Measurements from ENCODE around the gene MUC6. TPM values are rescaled to one million over a fixed set of nuclear protein-coding genes. Genes with fewer than 3 reads are reported as not detected.

MUC6 gene
- total and polyA plus RNA-seq, 3 experiments from 2014 or later = not detected

DNA sequence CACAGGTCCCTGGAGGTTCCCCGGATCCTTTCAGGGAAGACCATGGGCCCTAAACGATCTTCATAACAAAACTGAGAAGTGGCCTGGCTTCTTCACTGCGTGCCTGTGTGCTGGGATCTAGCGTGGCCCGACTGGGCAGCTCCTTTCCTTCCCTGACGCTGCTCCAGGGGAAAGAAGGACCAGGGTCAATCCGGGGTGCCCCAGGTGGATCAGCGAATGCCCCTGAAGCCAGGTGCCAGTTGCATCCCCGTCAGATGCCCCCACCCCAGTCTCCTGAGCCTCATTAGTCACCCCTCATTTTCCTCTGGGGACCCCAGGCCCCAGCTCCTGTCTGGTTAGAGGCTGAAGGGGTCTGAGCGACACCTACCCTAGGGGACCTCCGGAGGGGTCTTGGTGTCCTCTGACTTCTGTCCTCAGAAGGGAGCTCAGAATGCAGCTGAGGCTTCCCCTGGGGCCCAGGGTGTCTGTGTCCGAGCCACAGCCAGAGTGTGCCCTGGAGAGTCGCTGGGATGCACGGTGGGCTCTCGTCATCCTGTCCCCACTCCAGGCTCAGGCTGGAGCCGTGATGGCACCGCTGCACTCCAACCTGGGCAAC, 18.7 kb upstream of the MUC6 start:
- no peak overlapping the region for H3K4me3 ChIP-seq (ENCODE audit: low read length)
- no peak overlapping the region for H3K27ac Mint-ChIP-seq
- no peaks in the 10 kb centered on the region for H3K9me3 ChIP-seq (ENCODE audit: low read length)
- no peaks in the 10 kb centered on the region for H3K27me3 ChIP-seq (ENCODE audit: insufficient read depth, low read length, poor library complexity, severe bottlenecking)
- CTCF ChIA-PET = interaction anchor here (5.0 kb wide), 1 partner anchor 208 kb away, joined by 48 read pairs; no protein-coding TSS in a partner anchor
- H3K4me3 Mint-ChIP-seq = no peak overlapping the region
- peaks cover 0 to 3% (median 0%) of the 10 kb centered on the region in 5 donors for H3K9me3 Mint-ChIP-seq
- H3K36me3 Mint-ChIP-seq = no peaks in the 10 kb centered on the region
- H3K27ac ChIP-seq (ENCODE audit: low read depth, low read length) = no peak overlapping the region
- peaks cover 0 to 4% (median 1%) of the 10 kb centered on the region in 3 donors for H3K4me1 Mint-ChIP-seq
- peaks cover 7% of the 10 kb centered on the region for H3K4me1 ChIP-seq (ENCODE audit: insufficient read depth, low read length)
- H3K27me3 Mint-ChIP-seq = peaks cover 5 to 21% of the 10 kb centered on the region in 2 donors
- DNase-seq = peak in 2 of 5 donors; percentile 0 to 30
- POLR2A ChIA-PET = no interaction called here
- H3K36me3 ChIP-seq (ENCODE audit: insufficient read depth, low read length) = no peaks in the 10 kb centered on the region

DNA sequence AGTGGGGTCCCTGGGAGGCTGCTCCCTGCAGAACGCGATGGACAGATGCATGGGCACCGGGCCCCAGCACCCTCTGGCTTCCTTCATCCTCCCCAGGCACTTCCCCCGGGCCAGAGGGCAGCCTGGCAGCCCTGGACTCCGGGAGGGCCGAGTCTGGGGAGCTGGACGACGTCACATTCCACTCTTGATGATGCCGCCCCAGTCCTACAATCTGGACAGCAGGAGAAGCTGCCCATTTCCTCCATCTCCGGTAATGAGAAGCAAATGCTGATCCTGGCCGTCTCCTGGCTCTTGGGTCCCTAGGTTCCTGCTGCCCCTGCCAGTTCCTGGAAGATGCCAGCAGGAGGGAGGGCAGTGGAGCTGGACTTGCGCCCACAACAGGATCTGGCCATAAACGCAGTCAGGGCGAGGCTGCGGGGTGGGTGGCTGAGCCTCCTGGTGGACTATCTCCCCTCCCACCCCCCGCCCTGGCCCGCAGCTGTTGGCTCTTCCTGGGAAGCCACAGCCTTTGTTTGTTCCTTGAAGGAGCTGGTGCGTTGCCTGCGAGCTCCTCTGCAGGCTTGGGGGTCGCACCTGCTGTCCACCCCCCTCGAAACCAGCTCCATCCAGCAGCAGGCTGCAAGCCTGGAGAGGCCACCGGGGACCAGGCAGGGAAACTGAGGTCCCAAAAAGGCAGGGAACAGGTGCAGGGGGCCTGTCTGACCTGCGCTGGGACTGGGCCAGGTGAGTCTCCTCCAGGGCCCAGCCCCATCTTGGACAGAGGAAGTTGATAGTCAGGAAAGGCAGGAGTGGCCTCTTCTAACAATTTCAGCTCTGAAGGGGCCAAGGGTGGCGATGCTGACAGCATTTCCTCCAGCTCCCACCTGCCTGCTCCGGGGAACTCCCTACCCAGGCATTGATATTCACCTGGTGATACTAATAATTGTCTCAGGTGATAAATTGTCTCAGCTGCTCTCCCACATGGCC, 17.9 kb upstream of the MUC6 start:
- CTCF ChIA-PET = interaction anchor here (5.0 kb wide), 1 partner anchor 207 kb away, joined by 48 read pairs; no protein-coding TSS in a partner anchor
- no peaks in the 10 kb centered on the region for H3K27me3 ChIP-seq (ENCODE audit: insufficient read depth, low read length, poor library complexity, severe bottlenecking)
- no peak overlapping the region for H3K27ac ChIP-seq (ENCODE audit: low read depth, low read length)
- peaks cover 7% of the 10 kb centered on the region for H3K4me1 ChIP-seq (ENCODE audit: insufficient read depth, low read length)
- H3K36me3 ChIP-seq (ENCODE audit: insufficient read depth, low read length) = no peaks in the 10 kb centered on the region
- Mint-ChIP-seq H3K27ac (no peak overlapping the region), H3K36me3 (no peaks in the 10 kb centered on the region), H3K9me3 (peaks cover 0 to 3% (median 0%) of the 10 kb centered on the region in 5 donors), H3K4me1 (peaks cover 0 to 4% (median 1%) of the 10 kb centered on the region in 3 donors), H3K4me3 (no peak overlapping the region), H3K27me3 (peaks cover 5 to 21% of the 10 kb centered on the region in 2 donors)
- POLR2A ChIA-PET = no interaction called here
- DNase-seq = peak in 1 of 5 donors; percentile 35
- no peak overlapping the region for H3K4me3 ChIP-seq (ENCODE audit: low read length)
- H3K9me3 ChIP-seq (ENCODE audit: low read length) = no peaks in the 10 kb centered on the region

DNA sequence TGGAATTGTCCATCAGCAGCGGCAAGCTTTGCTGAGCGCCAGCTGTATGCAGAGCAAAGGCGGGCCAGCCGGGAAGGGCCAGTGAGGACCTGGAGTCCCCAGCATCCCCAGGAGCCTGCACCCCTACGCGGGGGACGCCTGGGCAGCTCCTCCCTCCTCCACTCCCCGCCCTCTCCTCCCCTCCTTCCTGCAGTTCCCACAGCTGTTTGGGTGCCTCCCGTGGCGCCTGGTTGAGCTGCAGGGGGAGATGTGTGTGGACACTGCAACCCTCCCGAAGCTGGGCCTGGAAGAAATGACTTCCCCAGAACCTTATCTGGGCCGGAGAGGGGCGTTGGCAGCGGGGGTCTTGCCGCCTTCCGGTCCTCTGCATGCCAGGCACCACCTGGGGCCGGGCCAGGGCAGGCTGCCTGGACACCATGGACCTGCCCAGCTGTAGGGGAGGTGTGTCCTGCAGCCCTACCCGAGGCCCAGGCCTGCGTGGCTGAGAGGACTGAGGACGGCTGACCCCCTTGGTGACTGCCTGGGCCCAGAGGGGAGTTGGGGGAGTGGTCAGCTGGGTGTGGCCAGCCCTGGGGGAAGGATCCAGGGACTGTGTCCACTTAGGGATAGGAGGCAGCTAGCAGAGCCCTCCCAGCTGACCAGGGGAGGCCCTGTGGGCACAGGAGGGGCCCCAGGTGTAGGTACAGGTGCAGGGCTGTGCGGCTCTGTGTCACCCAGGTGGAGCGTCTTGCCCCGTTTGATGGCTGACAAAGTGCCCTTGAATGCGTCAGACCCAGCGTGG, 16.8 kb upstream of the MUC6 start:
- POLR2A ChIA-PET = no interaction called here
- Mint-ChIP-seq H3K27me3 (peaks cover 5 to 27% of the 10 kb centered on the region in 2 donors), H3K36me3 (no peaks in the 10 kb centered on the region), H3K4me3 (no peak overlapping the region), H3K4me1 (peaks cover 0 to 4% (median 1%) of the 10 kb centered on the region in 3 donors), H3K9me3 (peaks cover 0 to 3% (median 0%) of the 10 kb centered on the region in 5 donors), H3K27ac (no peak overlapping the region)
- H3K4me1 ChIP-seq (ENCODE audit: insufficient read depth, low read length) = peaks cover 7% of the 10 kb centered on the region
- no peak overlapping the region for H3K4me3 ChIP-seq (ENCODE audit: low read length)
- DNase-seq = peak in 1 of 5 donors; percentile 29
- H3K36me3 ChIP-seq (ENCODE audit: insufficient read depth, low read length) = no peaks in the 10 kb centered on the region
- no peak overlapping the region for H3K27ac ChIP-seq (ENCODE audit: low read depth, low read length)
- H3K9me3 ChIP-seq (ENCODE audit: low read length) = no peaks in the 10 kb centered on the region
- CTCF ChIA-PET = interaction anchor here (5.0 kb wide), 1 partner anchor 206 kb away, joined by 48 read pairs; no protein-coding TSS in a partner anchor
- no peaks in the 10 kb centered on the region for H3K27me3 ChIP-seq (ENCODE audit: insufficient read depth, low read length, poor library complexity, severe bottlenecking)

DNA sequence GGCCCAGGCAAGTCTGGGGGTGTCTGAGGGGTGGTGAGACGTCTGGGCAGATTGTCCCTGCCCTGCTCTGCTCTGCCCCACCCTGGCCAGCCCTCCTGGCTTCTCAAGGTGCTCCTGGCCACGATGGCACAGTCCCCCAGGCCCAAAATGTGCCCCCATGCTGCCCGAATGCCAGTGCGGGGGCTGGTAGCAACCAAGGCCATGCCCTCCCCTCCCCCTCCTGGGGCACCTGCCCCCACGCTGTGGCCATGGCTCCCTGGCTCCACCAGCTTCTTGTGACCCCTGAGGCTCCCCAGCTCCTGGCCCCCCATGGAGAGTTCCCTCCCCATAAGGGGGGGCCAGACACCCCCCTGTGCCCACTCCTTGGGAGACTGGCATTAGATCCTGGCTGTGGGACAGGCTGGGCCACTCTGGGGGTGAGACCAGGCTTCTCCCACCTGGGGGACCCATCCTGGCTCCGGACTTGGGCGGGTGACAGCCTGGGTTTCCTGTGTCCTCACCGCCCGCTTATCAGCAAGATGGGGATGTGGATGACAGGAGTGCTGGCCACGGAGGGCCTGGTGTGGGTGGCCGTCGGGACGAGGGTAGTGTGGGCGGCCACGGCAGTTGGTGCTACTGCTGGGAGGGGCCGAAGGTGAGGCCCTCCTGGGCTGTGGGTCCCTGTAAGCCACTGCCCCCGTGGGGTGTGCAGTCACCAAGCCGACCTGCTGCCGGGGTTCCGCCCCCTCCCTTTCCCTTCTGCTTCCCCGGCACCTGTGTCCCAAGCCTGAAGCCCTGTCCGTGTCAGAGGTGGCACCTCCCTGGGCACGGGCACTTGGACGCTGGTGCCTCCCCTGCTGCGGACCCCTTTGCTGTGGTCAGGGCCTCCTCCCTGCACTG, 15.9 kb upstream of the MUC6 start:
- no peak overlapping the region for H3K27ac ChIP-seq (ENCODE audit: low read depth, low read length)
- H3K4me3 ChIP-seq (ENCODE audit: low read length) = no peak overlapping the region
- H3K27ac Mint-ChIP-seq = no peak overlapping the region
- H3K27me3 Mint-ChIP-seq = peaks cover 7 to 20% of the 10 kb centered on the region in 2 donors
- no peak overlapping the region for H3K4me3 Mint-ChIP-seq
- ChIA-PET CTCF (interaction anchor here (1.3 to 5.0 kb wide), 2 partner anchors 127 to 205 kb away, joined by 4 to 48 read pairs; partner anchors contain the start of gene AP2A2), POLR2A (interaction anchor here (0.5 kb wide), 1 partner anchor 209 kb away, joined by 3 read pairs; no protein-coding TSS in a partner anchor)
- peaks cover 0 to 4% (median 1%) of the 10 kb centered on the region in 3 donors for H3K4me1 Mint-ChIP-seq
- no peaks in the 10 kb centered on the region for H3K27me3 ChIP-seq (ENCODE audit: insufficient read depth, low read length, poor library complexity, severe bottlenecking)
- H3K36me3 Mint-ChIP-seq = no peaks in the 10 kb centered on the region
- H3K36me3 ChIP-seq (ENCODE audit: insufficient read depth, low read length) = no peaks in the 10 kb centered on the region
- peaks cover 7% of the 10 kb centered on the region for H3K4me1 ChIP-seq (ENCODE audit: insufficient read depth, low read length)
- no peaks in the 10 kb centered on the region for H3K9me3 ChIP-seq (ENCODE audit: low read length)
- peak in 1 of 5 donors; percentile 42 for DNase-seq
- peaks cover 0 to 2% (median 0%) of the 10 kb centered on the region in 5 donors for H3K9me3 Mint-ChIP-seq

DNA sequence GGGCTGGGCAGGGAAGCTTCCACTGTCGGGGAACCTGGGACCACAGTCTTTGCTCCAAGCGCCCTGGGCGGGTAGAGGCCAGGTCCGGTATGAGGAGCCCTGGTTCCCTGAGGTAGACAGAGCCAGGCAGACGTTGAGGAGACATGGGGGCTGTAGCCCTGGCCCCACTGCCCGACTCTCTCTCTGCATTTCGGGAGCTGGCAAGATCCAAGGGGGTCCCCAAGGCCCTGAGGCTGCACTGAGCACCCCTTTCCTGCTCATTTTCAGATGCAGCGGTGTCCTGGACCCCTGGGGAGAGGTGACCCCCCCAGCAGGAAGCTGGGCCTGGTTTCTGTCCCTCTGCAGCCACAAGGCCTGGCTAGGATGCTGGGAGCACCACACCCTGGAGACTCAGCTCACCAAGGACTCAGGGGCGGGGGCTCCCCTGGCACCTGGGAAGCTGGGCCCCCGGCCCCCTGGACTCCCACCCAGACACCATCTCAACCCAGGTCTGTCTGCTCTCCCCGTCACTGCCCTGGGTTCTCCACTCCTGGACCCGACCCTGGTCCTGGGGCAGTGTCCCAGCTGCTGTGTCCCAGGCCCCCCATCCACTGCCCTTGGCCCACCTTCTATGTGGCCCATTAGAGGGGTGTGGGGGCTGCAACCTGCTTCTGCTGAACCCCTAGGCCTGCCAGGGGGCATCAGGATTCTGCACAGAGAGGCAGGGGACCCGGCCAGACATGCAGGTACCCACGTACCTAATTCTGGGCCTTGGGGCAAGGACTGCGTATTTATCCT, 15.0 kb upstream of the MUC6 start:
- Histone ChIP-seq H3K4me3 (ENCODE audit: low read length) (no peak overlapping the region), H3K27ac (ENCODE audit: low read depth, low read length) (no peak overlapping the region), H3K27me3 (ENCODE audit: insufficient read depth, low read length, poor library complexity, severe bottlenecking) (no peaks in the 10 kb centered on the region), H3K4me1 (ENCODE audit: insufficient read depth, low read length) (peaks cover 7% of the 10 kb centered on the region), H3K36me3 (ENCODE audit: insufficient read depth, low read length) (no peaks in the 10 kb centered on the region), H3K9me3 (ENCODE audit: low read length) (no peaks in the 10 kb centered on the region)
- peak in 1 of 5 donors; percentile 37 for DNase-seq
- Mint-ChIP-seq H3K4me3 (no peak overlapping the region), H3K27ac (no peak overlapping the region), H3K9me3 (peaks cover 0 to 2% (median 0%) of the 10 kb centered on the region in 5 donors), H3K4me1 (peaks cover 0 to 4% (median 1%) of the 10 kb centered on the region in 3 donors), H3K36me3 (no peaks in the 10 kb centered on the region), H3K27me3 (peaks cover 7 to 22% of the 10 kb centered on the region in 2 donors)
- POLR2A ChIA-PET = interaction anchor here (0.5 kb wide), 1 partner anchor 208 kb away, joined by 3 read pairs; no protein-coding TSS in a partner anchor
- CTCF ChIA-PET = interaction anchor here (0.8 to 5.0 kb wide), 4 partner anchors 9 to 208 kb away, joined by 3 to 48 read pairs (median 6); partner anchors contain the start of genes AP2A2 and TSPAN4

DNA sequence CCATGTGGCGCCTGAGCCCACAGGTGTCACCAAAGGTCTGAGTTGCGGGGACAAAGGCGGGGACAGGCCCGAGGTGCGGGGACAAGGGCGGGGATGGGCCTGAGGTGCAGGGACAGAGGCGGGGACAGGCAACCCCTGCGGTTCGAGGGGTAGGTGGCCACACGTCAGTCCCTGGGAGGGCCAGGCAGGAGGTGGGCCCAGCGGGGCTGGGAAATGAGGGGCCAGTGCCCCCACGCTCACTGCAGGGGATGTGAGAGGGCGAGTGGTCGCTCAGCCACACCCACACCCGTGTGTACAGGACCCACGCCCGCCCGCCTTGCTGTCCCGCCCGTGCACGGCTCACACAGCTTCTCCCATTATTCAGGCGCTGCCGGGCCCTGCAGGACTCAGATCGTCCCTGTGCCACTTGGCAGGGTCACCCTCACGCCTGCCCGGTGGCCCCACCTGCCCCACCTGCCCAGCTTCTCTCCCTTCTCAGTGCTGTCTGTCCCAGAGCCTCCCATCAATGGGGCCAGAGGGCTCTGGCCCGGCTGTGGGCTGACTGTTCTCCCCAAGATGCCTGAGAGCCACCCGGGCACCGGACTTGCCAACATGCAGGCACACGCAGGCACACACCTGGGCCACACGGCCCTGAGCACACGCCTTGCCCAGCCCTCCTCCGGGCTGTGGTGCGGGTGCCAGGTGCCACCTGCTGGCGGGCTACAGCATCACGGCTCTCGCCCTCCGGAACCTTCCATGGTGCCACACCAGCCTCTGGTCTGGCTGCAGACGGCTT, 14.2 kb upstream of the MUC6 start:
- POLR2A ChIA-PET = no interaction called here
- H3K27ac ChIP-seq (ENCODE audit: low read depth, low read length) = no peak overlapping the region
- CTCF ChIA-PET = interaction anchor here (0.7 to 5.0 kb wide), 7 partner anchors 8 to 208 kb away, joined by 3 to 48 read pairs (median 3); partner anchors contain the start of genes AP2A2 and TSPAN4
- no peaks in the 10 kb centered on the region for H3K9me3 ChIP-seq (ENCODE audit: low read length)
- H3K4me1 ChIP-seq (ENCODE audit: insufficient read depth, low read length) = peaks cover 7% of the 10 kb centered on the region
- DNase-seq = peak; percentile 53 to 77 (median 63)
- Mint-ChIP-seq H3K4me1 (peaks cover 0 to 5% (median 4%) of the 10 kb centered on the region in 3 donors), H3K9me3 (peaks cover 0 to 2% (median 0%) of the 10 kb centered on the region in 5 donors), H3K27ac (no peak overlapping the region), H3K27me3 (peaks cover 10 to 25% of the 10 kb centered on the region in 2 donors), H3K36me3 (no peaks in the 10 kb centered on the region), H3K4me3 (no peak overlapping the region)
- no peak overlapping the region for H3K4me3 ChIP-seq (ENCODE audit: low read length)
- H3K36me3 ChIP-seq (ENCODE audit: insufficient read depth, low read length) = no peaks in the 10 kb centered on the region
- H3K27me3 ChIP-seq (ENCODE audit: insufficient read depth, low read length, poor library complexity, severe bottlenecking) = no peaks in the 10 kb centered on the region

Measured in CD8-positive, alpha-beta memory T cell (primary cell).